Neural cell (in vitro differentiated cells): ENCODE measurements around the gene HOXA3. TPM values are rescaled to one million over a fixed set of nuclear protein-coding genes. Genes with fewer than 3 reads are reported as not detected.

Experiments used
- H2AFZ ChIP-seq: fragments of 200-600, 300-800 bp; sonication (generic), shearing (Covaris generic); 2 replicates; pipeline ENCODE4 v1.6.0; 2014; ENCODE audit warnings: low read depth, mild to moderate bottlenecking, antibody characterized with exemption, low read length, moderate library complexity
- H3F3A ChIP-seq: fragments of 200-600 bp; shearing (Covaris generic); 2 replicates; pipeline ENCODE4 v1.6.1; 2016; ENCODE audit warnings: mild to moderate bottlenecking, moderate library complexity, mixed read lengths, antibody characterized with exemption, low read length; ENCODE audit not compliant: insufficient read depth, poor library complexity, severe bottlenecking
- H3K27ac ChIP-seq: fragments of 200-600, 300-800 bp; sonication (generic), shearing (Covaris generic); 2 replicates; pipeline ENCODE4 v1.5.1; 2014; ENCODE audit warnings: mild to moderate bottlenecking, low read length, moderate library complexity
- H3K27me3 ChIP-seq: fragments of 300-800, 200-600 bp; sonication (generic), shearing (Covaris generic); 2 replicates; pipeline ENCODE4 v1.6.0; 2014; ENCODE audit warnings: mild to moderate bottlenecking, low read depth, low read length, moderate library complexity; ENCODE audit not compliant: insufficient read depth
- H3K36me3 ChIP-seq: fragments of 300-800, 200-600 bp; sonication (generic), shearing (Covaris generic); 2 replicates; pipeline ENCODE4 v1.5.1; 2014; ENCODE audit warnings: mild to moderate bottlenecking, antibody characterized with exemption, low read length, moderate library complexity; ENCODE audit not compliant: insufficient read depth
- H3K4me2 ChIP-seq: fragments of 300-800, 200-600 bp; sonication (generic), shearing (Covaris generic); 2 replicates; pipeline ENCODE4 v1.6.0; 2014; ENCODE audit warnings: mild to moderate bottlenecking, low read length
- H3K4me3 ChIP-seq: fragments of 300-800, 200-600 bp; sonication (generic), shearing (Covaris generic); 2 replicates; pipeline ENCODE4 v1.5.1; 2014; ENCODE audit warnings: mild to moderate bottlenecking, low read length, moderate library complexity
- H3K79me2 ChIP-seq: fragments of 200-600 bp; shearing (Covaris generic); replicated peaks from 2 replicates; pipeline ENCODE4 v1.6.0; 2014; ENCODE audit warnings: mild to moderate bottlenecking, low read length, moderate library complexity; ENCODE audit not compliant: insufficient read depth
- H3K9ac ChIP-seq: fragments of 300-800, 200-600 bp; sonication (generic), shearing (Covaris generic); 2 replicates; pipeline ENCODE4 v1.6.1; 2016; ENCODE audit warnings: mild to moderate bottlenecking, low read length, mixed read lengths
- H3K9me2 ChIP-seq: fragments of 200-600 bp; shearing (Covaris generic); 2 replicates; pipeline ENCODE4 v1.6.1; 2016; ENCODE audit warnings: mild to moderate bottlenecking, low read length, mixed read lengths; ENCODE audit not compliant: insufficient read depth
- H3K9me3 ChIP-seq: fragments of 200-600, 300-800 bp; sonication (generic), shearing (Covaris generic); 2 replicates; pipeline ENCODE4 v1.6.1; 2016; ENCODE audit warnings: mild to moderate bottlenecking, mixed run types, low read length, moderate library complexity, mixed read lengths
- H4K20me1 ChIP-seq: fragments of 200-600 bp; shearing (Covaris generic); 2 replicates; pipeline ENCODE4 v1.6.1; 2016; ENCODE audit warnings: mild to moderate bottlenecking, mixed run types; ENCODE audit not compliant: insufficient read depth
- CTCF ChIP-seq: fragments of 450-650 bp; IDR thresholded peaks from 2 replicates; pipeline ENCODE4 v1.5.1; 2014; ENCODE audit warnings: antibody characterized with exemption, mild to moderate bottlenecking, moderate library complexity; ENCODE audit not compliant: poor library complexity, severe bottlenecking
- EP300 ChIP-seq: fragments of 450-650 bp; conservative IDR thresholded peaks from 2 replicates; pipeline ENCODE4 v1.6.1; 2014; ENCODE audit warnings: antibody characterized with exemption, mild to moderate bottlenecking, moderate library complexity; ENCODE audit not compliant: poor library complexity, severe bottlenecking
- EZH2 ChIP-seq: fragments of 200-600, 300-800 bp; shearing (Covaris generic), sonication (generic); IDR thresholded peaks from 2 replicates; pipeline ENCODE4 v1.6.1; 2014; ENCODE audit warnings: antibody characterized with exemption, low read length, borderline replicate concordance, mild to moderate bottlenecking; ENCODE audit not compliant: insufficient read depth, poor library complexity, severe bottlenecking
- MXI1 ChIP-seq: fragments of 450-650 bp; conservative IDR thresholded peaks from 2 replicates; pipeline ENCODE4 v1.6.1; 2014; ENCODE audit warnings: antibody characterized with exemption, mild to moderate bottlenecking; ENCODE audit not compliant: poor library complexity, severe bottlenecking
- POLR2AphosphoS5 ChIP-seq: IDR thresholded peaks from 2 replicates; pipeline ENCODE4 v1.6.1; 2012
- RAD21 ChIP-seq: fragments of 450-650 bp; conservative IDR thresholded peaks from 2 replicates; pipeline ENCODE4 v1.6.1; 2014; ENCODE audit warnings: antibody characterized with exemption, mild to moderate bottlenecking, moderate library complexity
- SMC3 ChIP-seq: fragments of 450-650 bp; conservative IDR thresholded peaks from 2 replicates; pipeline ENCODE4 v1.6.1; 2014; ENCODE audit warnings: antibody characterized with exemption, mild to moderate bottlenecking, moderate library complexity; ENCODE audit not compliant: poor library complexity
- TAF1 ChIP-seq: IDR thresholded peaks from 2 replicates; pipeline ENCODE4 v1.6.1; 2012; ENCODE audit warnings: low read depth
- polyA plus RNA-seq: library from polyadenylated mRNA; depleted of rRNA; stranded (reverse); fragments of >200 nt; gene quantifications from 2 replicates; pipeline ENCODE4 v1.2.3, GENCODE V29; 2014
- TF ChIP-seq, protein P1 (sequence below): IDR thresholded peaks from 2 replicates; pipeline ENCODE4 v1.6.1; 2012; ENCODE audit warnings: borderline replicate concordance

The HOXA3 gene
- polyA plus RNA-seq, 1 donor from 2014 or later: not detected

DNA sequence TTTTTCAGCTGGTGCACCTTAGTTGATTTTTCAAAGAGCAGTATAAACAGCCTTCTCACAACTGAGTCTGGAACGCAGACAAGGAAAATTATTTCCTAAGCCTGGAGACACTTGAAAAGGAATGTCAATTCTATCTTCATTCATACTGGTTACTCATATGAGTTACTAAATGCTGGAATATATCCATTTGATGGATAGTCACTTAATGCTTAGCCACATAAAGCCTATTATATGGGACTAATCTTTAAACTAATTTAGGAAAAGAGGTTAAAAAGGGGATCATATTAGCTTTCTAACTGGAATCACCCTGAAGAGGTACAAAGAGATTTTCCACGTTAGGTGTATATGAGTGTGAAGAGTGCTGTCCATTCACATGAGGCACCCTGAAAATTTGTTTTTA, 20.2 kb downstream of the HOXA3 start:
- Histone ChIP-seq H3K27me3 (peaks cover 98% of the 10 kb centered on the region), H2AFZ (no peak overlapping the region), H3K27ac (no peak overlapping the region), H3K9me2 (no peaks in the 10 kb centered on the region), H3F3A (no peaks in the 10 kb centered on the region), H3K4me3 (no peak overlapping the region), H4K20me1 (no peaks in the 10 kb centered on the region), H3K79me2 (no peaks in the 10 kb centered on the region), H3K36me3 (no peaks in the 10 kb centered on the region), H3K9me3 (peaks cover 16% of the 10 kb centered on the region), H3K4me2 (no peak overlapping the region), H3K9ac (no peak overlapping the region)
- TF ChIP-seq, protein P1, sequence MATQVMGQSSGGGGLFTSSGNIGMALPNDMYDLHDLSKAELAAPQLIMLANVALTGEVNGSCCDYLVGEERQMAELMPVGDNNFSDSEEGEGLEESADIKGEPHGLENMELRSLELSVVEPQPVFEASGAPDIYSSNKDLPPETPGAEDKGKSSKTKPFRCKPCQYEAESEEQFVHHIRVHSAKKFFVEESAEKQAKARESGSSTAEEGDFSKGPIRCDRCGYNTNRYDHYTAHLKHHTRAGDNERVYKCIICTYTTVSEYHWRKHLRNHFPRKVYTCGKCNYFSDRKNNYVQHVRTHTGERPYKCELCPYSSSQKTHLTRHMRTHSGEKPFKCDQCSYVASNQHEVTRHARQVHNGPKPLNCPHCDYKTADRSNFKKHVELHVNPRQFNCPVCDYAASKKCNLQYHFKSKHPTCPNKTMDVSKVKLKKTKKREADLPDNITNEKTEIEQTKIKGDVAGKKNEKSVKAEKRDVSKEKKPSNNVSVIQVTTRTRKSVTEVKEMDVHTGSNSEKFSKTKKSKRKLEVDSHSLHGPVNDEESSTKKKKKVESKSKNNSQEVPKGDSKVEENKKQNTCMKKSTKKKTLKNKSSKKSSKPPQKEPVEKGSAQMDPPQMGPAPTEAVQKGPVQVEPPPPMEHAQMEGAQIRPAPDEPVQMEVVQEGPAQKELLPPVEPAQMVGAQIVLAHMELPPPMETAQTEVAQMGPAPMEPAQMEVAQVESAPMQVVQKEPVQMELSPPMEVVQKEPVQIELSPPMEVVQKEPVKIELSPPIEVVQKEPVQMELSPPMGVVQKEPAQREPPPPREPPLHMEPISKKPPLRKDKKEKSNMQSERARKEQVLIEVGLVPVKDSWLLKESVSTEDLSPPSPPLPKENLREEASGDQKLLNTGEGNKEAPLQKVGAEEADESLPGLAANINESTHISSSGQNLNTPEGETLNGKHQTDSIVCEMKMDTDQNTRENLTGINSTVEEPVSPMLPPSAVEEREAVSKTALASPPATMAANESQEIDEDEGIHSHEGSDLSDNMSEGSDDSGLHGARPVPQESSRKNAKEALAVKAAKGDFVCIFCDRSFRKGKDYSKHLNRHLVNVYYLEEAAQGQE: no peak
- TF ChIP-seq TAF1 (no peak), MXI1 (no peak), EZH2 (no peak), EP300 (no peak), SMC3 (no peak), RAD21 (no peak), CTCF (no peak), POLR2AphosphoS5 (no peak)

DNA sequence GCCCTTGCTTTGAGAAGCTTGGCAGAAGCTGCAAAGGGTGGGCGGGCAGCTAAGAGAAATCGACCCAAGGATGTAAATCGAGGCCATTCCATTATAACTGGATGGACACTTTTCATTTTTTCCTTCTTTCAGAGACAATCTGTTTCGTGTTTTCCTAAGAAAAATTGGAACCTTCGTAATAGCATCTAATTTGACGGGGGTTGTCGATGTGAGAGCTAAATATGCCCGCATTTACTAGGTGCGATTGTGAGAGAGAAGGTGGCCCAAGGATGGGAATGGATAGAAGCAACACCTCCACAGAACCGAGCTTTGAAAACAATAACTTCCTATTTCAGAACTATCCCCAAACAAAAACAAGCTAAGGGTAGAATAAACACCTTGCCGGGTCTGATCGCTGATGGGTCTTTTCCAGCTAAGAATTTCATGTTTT, 21.0 kb downstream of the HOXA3 start:
- H3K27ac ChIP-seq: no peak overlapping the region

More for the DNA sequence above, 21.0 kb downstream of the HOXA3 start:
- Histone ChIP-seq H3K9me2 (no peaks in the 10 kb centered on the region), H3K79me2 (no peaks in the 10 kb centered on the region), H3K9me3 (peaks cover 16% of the 10 kb centered on the region), H3K9ac (no peak overlapping the region), H3K4me3 (peak overlapping the region; percentile 62), H4K20me1 (no peaks in the 10 kb centered on the region), H3F3A (no peaks in the 10 kb centered on the region), H3K36me3 (no peaks in the 10 kb centered on the region), H3K4me2 (no peak overlapping the region), H3K27me3 (peaks cover 98% of the 10 kb centered on the region), H2AFZ (no peak overlapping the region)
- no peak for TF ChIP-seq EP300
- TF ChIP-seq POLR2AphosphoS5: no peak
- TF ChIP-seq, protein P1: no peak
- no peak for TF ChIP-seq EZH2
- TF ChIP-seq TAF1: no peak
